WERI-Rb-1 (cell line): ENCODE measurements around the gene MYO15A.

Experiments used
- DNase-seq: peaks from one replicate; pipeline ENCODE4 v3.0.0-alpha.2; 2020
- H3K27ac ChIP-seq: fragments of 250-450 bp; sonication (Bioruptor Pico); 2 replicates; pipeline ENCODE4 v1.5.1; 2020; ENCODE audit warnings: mild to moderate bottlenecking, moderate library complexity
- H3K27me3 ChIP-seq: fragments of 250-450 bp; sonication (Bioruptor Pico); 2 replicates; pipeline ENCODE4 v1.5.1; 2021; ENCODE audit warnings: mild to moderate bottlenecking, low read depth, moderate library complexity; ENCODE audit not compliant: insufficient read depth, severe bottlenecking
- H3K36me3 ChIP-seq: fragments of 250-450 bp; sonication (Bioruptor Pico); 2 replicates; pipeline ENCODE4 v1.5.1; 2020; ENCODE audit warnings: mild to moderate bottlenecking, moderate library complexity
- H3K4me3 ChIP-seq: 2 replicates; pipeline ENCODE4 v1.5.1; 2011; ENCODE audit warnings: low read depth, mild to moderate bottlenecking, control low read depth, low read length
- H3K9me3 ChIP-seq: fragments of 250-450 bp; sonication (Bioruptor Pico); 2 replicates; pipeline ENCODE4 v1.5.1; 2021; ENCODE audit warnings: mild to moderate bottlenecking, moderate library complexity; ENCODE audit not compliant: severe bottlenecking
- CTCF ChIP-seq: IDR thresholded peaks from 2 replicates; pipeline ENCODE4 v1.5.1; 2011; ENCODE audit warnings: low read depth, mild to moderate bottlenecking, control low read depth, inconsistent platforms, low read length

MYO15A gene

GRCh38 chr17:18105595-18105994 is 3.0 kb upstream of the MYO15A start:
- no peaks in the 10 kb centered on the region for H3K9me3 ChIP-seq
- H3K36me3 ChIP-seq, result no peaks in the 10 kb centered on the region
- no peak for DNase-seq
- TF ChIP-seq CTCF, result no peak
- H3K27ac ChIP-seq, result peak overlapping the region; percentile 60
- no peaks in the 10 kb centered on the region for H3K27me3 ChIP-seq
- no peak overlapping the region for H3K4me3 ChIP-seq

DNA sequence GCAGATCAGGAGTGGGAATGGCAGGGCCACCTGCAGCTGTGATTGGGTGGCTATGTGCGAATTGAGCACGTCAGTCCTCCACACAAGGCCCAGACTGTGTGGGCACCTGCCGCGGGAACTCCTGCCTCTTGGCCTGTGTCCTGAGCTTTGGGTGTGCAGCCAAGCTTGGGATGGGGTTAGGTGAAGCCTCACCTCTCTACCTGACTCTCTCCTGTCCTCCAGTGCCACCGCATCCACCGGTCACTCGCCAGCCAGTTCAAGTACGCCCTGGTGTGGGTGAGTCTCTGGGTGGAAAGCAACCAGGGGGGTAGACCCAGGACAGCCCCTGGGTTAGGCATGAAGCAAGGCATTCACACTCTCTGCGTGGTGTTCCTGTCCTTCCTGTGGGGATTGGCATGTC is 2.3 kb upstream of the MYO15A start:
- DNase-seq, result no peak
- Histone ChIP-seq H3K27me3 (no peaks in the 10 kb centered on the region), H3K36me3 (no peaks in the 10 kb centered on the region), H3K9me3 (no peaks in the 10 kb centered on the region), H3K4me3 (no peak overlapping the region), H3K27ac (no peak overlapping the region; the same call in 1 of the 2 replicates)
- TF ChIP-seq CTCF, result no peak

DNA sequence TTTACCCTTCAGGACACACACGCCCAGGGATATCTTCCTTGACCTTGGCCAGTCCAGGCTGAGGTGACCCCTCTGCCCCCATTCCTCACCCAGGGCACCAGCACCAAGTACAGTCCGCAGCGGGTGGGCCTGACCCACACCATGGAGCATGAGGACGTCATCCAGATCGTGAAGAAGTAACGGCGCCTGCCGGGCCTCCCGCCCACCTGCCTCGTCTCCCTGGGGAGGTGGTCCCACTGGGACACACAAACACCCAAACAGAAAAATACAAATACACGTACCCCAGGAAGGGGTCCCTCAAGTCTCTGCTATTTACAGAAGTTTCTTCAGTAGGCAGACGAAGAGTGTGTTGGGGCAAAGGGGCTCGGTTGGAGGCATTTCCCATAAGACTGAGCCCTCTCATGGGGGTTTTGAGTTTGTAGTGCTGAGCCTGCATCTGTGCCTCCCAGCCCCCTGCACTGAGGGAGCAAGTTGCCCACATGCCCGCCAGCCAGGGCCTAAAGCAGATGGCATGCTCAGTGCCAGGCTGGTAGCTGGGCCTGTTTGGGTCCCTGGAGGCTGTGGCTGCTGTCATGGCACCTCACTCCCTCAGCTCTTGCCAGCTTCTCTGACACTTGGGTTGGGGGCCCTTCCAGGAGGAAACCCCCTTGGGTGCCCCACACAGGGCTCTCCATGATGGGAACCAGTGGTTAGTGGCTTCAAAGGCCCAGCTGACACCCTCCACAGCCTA is 1.3 kb upstream of the MYO15A start:
- H3K9me3 ChIP-seq, result no peaks in the 10 kb centered on the region
- H3K4me3 ChIP-seq, result no peak overlapping the region
- H3K27ac ChIP-seq, result no peak overlapping the region
- no peaks in the 10 kb centered on the region for H3K36me3 ChIP-seq
- no peak for TF ChIP-seq CTCF
- no peak for DNase-seq
- no peaks in the 10 kb centered on the region for H3K27me3 ChIP-seq

DNA sequence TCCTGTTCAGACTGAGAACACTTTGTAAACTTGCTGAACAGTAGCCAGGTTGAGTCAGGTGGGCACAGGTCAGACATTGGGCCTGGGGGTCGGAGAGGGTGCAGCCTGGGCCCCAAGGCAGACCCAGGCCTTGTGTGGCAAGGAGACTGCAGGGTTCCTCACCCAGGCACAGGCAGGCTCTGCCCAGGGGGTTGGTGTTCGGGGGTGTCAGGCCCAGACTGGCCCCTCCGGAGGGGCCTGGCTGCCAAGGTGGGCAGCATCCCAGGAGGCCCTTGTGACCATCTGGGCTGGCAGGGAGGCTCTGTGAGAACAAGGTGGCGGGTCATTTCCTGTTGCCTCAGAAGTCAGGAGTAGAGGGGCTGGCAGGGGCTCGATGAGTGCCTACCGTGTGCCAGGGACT is 585 bp upstream of the MYO15A start:
- Histone ChIP-seq H3K27ac (no peak overlapping the region), H3K27me3 (no peaks in the 10 kb centered on the region), H3K36me3 (no peaks in the 10 kb centered on the region), H3K9me3 (no peaks in the 10 kb centered on the region), H3K4me3 (no peak overlapping the region)
- no peak for TF ChIP-seq CTCF
- no peak for DNase-seq

DNA sequence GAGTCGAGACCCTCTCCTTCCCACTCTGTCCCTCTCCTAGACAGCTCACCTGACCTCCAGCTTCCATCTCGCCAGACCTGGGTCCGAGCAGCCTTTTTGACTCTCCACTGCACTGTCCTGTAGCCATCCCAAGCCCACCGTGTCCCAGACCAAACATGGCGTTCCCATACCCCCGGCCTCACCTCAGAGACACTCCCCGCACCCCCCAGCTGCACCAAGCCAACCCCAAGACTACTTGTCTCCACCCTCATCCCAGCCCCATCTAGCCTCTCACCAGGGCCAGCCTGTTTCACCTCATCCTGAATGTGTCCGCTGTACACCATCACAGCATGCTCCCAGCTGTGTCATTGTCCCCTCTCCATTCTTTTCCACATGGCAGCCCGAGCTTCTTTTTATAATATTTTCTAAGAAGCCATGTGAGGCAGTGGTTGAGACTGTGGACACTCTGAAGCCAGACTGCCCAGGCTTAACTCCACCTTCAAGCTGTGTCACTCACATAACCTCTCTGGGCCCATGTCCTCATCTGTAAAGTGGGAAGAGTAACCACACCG is 1.5 kb downstream of the MYO15A start:
- H3K27ac ChIP-seq, result no peak overlapping the region
- no peak for TF ChIP-seq CTCF
- H3K9me3 ChIP-seq, result no peaks in the 10 kb centered on the region
- H3K36me3 ChIP-seq, result no peaks in the 10 kb centered on the region
- DNase-seq, result no peak
- no peaks in the 10 kb centered on the region for H3K27me3 ChIP-seq
- H3K4me3 ChIP-seq, result no peak overlapping the region

GRCh38 chr17:18110636-18111145 is 2.1 kb downstream of the MYO15A start:
- Histone ChIP-seq H3K4me3 (no peak overlapping the region), H3K9me3 (no peaks in the 10 kb centered on the region), H3K27ac (no peak overlapping the region), H3K36me3 (no peaks in the 10 kb centered on the region), H3K27me3 (no peaks in the 10 kb centered on the region)
- TF ChIP-seq CTCF, result no peak
- no peak for DNase-seq
